ENCODE measurements around the gene ZNF346.

GRCh38 chr5:177066224-177066623 lies 43.7 kb downstream of the ZNF346 start:
- TF ChIP-seq CTCF (tag by site-specific recombination; IDR thresholded peaks at IDR 0.05) (no peak), ZNF513 (tag by site-specific recombination; IDR thresholded peaks at IDR 0.05) (no peak), KLF1 (tag by site-specific recombination; IDR thresholded peaks at IDR 0.05) (no peak)

Measured in HEK293 (cell line).